Memory B cell (primary cell): ENCODE measurements around the gene LRRK1.

ENCODE experiments used
- ATAC-seq: fragments of 150-1000 bp; cut with Tn5 transposase; 2 replicates; pipeline ENCODE4 v1.10.0; 2021; ENCODE audit warnings: low read depth, mild to moderate bottlenecking, moderate library complexity
- DNase-seq, 2 donors: peaks; one replicate each; pipeline ENCODE4 v3.0.0; 2022; ENCODE audit warnings: low spot score in 2 of 2
- H3K27ac Mint-ChIP-seq: one replicate; pipeline ENCODE4 v1.8.0; 2022; ENCODE audit warnings: mild to moderate bottlenecking, moderate library complexity, mixed read lengths
- H3K27me3 Mint-ChIP-seq: one replicate; pipeline ENCODE4 v1.8.0; 2022; ENCODE audit warnings: mixed read lengths
- H3K36me3 Mint-ChIP-seq: one replicate; pipeline ENCODE4 v1.8.0; 2022; ENCODE audit warnings: mild to moderate bottlenecking, mixed read lengths
- H3K4me1 Mint-ChIP-seq: one replicate; pipeline ENCODE4 v1.8.0; 2022; ENCODE audit warnings: mixed read lengths
- H3K4me3 Mint-ChIP-seq: one replicate; pipeline ENCODE4 v1.8.0; 2022; ENCODE audit warnings: mild to moderate bottlenecking, moderate library complexity, mixed read lengths
- H3K9me3 Mint-ChIP-seq: one replicate; pipeline ENCODE4 v1.8.0; 2022; ENCODE audit warnings: mixed read lengths

LRRK1 gene

DNA sequence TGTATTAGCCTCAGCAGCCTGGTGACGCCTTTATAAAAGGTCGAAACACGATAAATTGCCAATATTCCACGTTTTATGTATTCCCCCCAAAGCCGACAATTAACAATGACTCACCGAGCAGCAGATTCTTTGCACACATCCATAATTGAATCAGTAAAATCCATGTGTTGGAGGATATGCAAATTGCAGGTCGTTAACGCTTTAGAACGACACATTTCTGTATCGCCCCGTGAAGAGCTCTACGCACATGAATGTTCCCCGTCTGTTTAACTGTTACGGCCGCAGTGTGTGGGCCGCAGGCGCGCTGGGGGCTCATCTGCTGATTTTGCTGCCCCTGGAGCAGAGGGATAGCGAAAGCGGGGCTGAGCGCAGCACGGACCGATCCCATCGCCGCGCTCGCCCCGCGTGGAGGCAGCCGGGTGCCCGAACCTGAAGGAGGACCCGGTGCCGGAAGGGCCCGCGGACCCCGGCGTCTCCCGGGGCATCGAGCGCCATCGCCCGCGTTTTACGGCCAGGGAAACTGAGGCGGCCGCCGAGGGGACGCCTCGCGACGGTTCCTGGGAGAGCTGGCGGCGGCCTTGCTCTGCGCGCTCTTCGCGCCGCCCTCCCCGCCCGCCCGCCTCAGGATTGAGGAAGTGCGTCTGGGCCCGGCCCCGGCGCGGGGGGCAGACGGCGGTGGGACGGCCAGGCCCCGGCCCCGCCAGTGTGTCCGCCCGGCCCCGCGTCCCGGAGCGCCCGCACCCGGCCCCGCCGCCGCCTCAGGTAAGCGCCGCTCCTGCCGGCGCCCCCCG is at the start of gene LRRK1:
TSS of gene LRRK1 (plus strand) at position 668 of the 791 bp plus-strand sequence. CDS start 5,276 bp downstream, outside the sequence.
- no peaks in the 10 kb centered on the region for H3K9me3 Mint-ChIP-seq
- H3K4me3 Mint-ChIP-seq = peak within 1 kb of the TSS; percentile 94
- peak; percentile 26 to 59 for DNase-seq
- peaks cover 36% of the 10 kb centered on the region for H3K4me1 Mint-ChIP-seq
- H3K27ac Mint-ChIP-seq = peak within 1 kb of the TSS; percentile 52
- ATAC-seq = peak; percentile 54
- no peaks in the 10 kb centered on the region for H3K36me3 Mint-ChIP-seq
- H3K27me3 Mint-ChIP-seq = no peaks in the 10 kb centered on the region

GRCh38 chr15:100873029-100873677 is 46.0 kb upstream of the LRRK1 start:
- peak; percentile 39 to 51 for DNase-seq
- peak; percentile 71 for ATAC-seq
- H3K27ac Mint-ChIP-seq = no peak overlapping the region
- no peak overlapping the region for H3K4me3 Mint-ChIP-seq
- no peaks in the 10 kb centered on the region for H3K36me3 Mint-ChIP-seq
- H3K4me1 Mint-ChIP-seq = no peaks in the 10 kb centered on the region
- H3K27me3 Mint-ChIP-seq = peaks cover 6% of the 10 kb centered on the region
- H3K9me3 Mint-ChIP-seq = peaks cover 2% of the 10 kb centered on the region

GRCh38 chr15:100875495-100875894 is 43.7 kb upstream of the LRRK1 start:
- Mint-ChIP-seq H3K4me1 (peaks cover 4% of the 10 kb centered on the region), H3K27ac (no peak overlapping the region), H3K27me3 (peaks cover 10% of the 10 kb centered on the region), H3K4me3 (no peak overlapping the region), H3K36me3 (no peaks in the 10 kb centered on the region), H3K9me3 (no peaks in the 10 kb centered on the region)
- no peak for DNase-seq
- no peak for ATAC-seq

DNA sequence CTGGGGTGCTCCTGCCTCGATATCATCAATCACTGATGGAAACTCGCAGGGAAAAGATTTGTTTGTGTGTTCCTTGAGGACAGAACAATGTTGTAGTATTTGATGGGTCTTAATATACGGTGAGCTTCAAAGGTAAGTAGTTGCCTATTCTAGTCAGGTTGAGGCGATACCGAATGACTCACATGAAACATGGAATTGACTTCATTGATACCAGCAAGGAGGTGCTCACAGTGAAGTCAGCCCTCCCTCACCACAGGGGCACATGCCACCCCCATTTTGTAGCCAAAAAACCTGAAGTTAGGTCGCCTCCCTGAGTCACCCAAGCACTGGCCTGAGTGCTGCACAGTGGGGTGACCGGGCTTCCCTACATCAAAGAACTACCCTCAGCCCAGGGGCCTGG is 43.2 kb upstream of the LRRK1 start:
- Mint-ChIP-seq H3K36me3 (no peaks in the 10 kb centered on the region), H3K4me1 (peaks cover 4% of the 10 kb centered on the region), H3K9me3 (no peaks in the 10 kb centered on the region), H3K27ac (no peak overlapping the region), H3K27me3 (peaks cover 11% of the 10 kb centered on the region), H3K4me3 (no peak overlapping the region)
- ATAC-seq (no peak), DNase-seq (no peak)

GRCh38 chr15:100877551-100877950 is 41.6 kb upstream of the LRRK1 start:
- H3K4me3 Mint-ChIP-seq = no peak overlapping the region
- H3K4me1 Mint-ChIP-seq = peaks cover 4% of the 10 kb centered on the region
- ATAC-seq = no peak
- H3K36me3 Mint-ChIP-seq = no peaks in the 10 kb centered on the region
- H3K27ac Mint-ChIP-seq = no peak overlapping the region
- DNase-seq = no peak
- H3K9me3 Mint-ChIP-seq = no peaks in the 10 kb centered on the region
- peaks cover 15% of the 10 kb centered on the region for H3K27me3 Mint-ChIP-seq

- Mint-ChIP-seq H3K4me3 (peak overlapping the region; percentile 66), H3K27me3 (peaks cover 20% of the 10 kb centered on the region), H3K4me1 (peaks cover 4% of the 10 kb centered on the region), H3K27ac (no peak overlapping the region), H3K36me3 (no peaks in the 10 kb centered on the region), H3K9me3 (no peaks in the 10 kb centered on the region)
- DNase-seq (no peak), ATAC-seq (no peak)
These were observed 41.0 kb upstream of the LRRK1 start for GRCh38 chr15:100878130-100878529.

- Mint-ChIP-seq H3K36me3 (no peaks in the 10 kb centered on the region), H3K4me3 (peak overlapping the region; percentile 66), H3K27ac (no peak overlapping the region), H3K27me3 (peaks cover 21% of the 10 kb centered on the region), H3K4me1 (peaks cover 4% of the 10 kb centered on the region), H3K9me3 (no peaks in the 10 kb centered on the region)
- DNase-seq = no peak
- ATAC-seq = no peak
These were observed 40.5 kb upstream of the LRRK1 start for GRCh38 chr15:100878648-100879047.

DNA sequence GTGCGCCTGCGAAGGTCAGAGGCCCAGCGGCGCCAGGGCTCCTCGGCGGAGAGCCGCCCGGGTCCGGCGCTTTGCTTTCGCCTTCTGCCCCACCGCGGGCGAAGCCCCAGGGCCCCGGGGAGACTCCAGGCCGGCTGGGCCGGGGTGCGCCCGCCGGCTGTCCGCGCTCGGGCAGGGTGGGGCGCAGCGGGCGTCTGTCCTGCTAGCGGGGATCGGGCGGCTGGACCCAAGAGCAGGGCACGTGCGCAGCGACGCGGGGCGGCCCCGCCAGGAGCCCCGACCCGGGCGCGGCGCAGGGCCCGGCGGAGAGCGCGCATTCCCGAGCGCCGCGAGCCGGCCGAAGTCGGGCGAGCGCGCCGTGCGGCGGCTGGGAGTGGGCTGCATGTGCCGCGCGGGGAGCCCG is 40.1 kb upstream of the LRRK1 start:
- H3K36me3 Mint-ChIP-seq = no peaks in the 10 kb centered on the region
- H3K4me3 Mint-ChIP-seq = no peak overlapping the region
- peaks cover 4% of the 10 kb centered on the region for H3K4me1 Mint-ChIP-seq
- no peak for DNase-seq
- no peak overlapping the region for H3K27ac Mint-ChIP-seq
- peaks cover 21% of the 10 kb centered on the region for H3K27me3 Mint-ChIP-seq
- no peaks in the 10 kb centered on the region for H3K9me3 Mint-ChIP-seq
- peak; percentile 15 for ATAC-seq

GRCh38 chr15:100879464-100880138 is 39.6 kb upstream of the LRRK1 start, which contains the start of gene ALDH1A3:
Gene ALDH1A3, plus strand, starts transcription at chr15:100879831. Its CDS starts 77 bp downstream, at chr15:100879908.
- no peak for DNase-seq
- H3K27ac Mint-ChIP-seq = no peak within 1 kb of the TSS
- H3K4me1 Mint-ChIP-seq = peaks cover 4% of the 10 kb centered on the region
- ATAC-seq = peak; percentile 48
- H3K36me3 Mint-ChIP-seq = no peaks in the 10 kb centered on the region
- H3K27me3 Mint-ChIP-seq = peaks cover 23% of the 10 kb centered on the region
- H3K4me3 Mint-ChIP-seq = peak within 1 kb of the TSS; percentile 66
- H3K9me3 Mint-ChIP-seq = no peaks in the 10 kb centered on the region

GRCh38 chr15:100880139-100880896 is 38.8 kb upstream of the LRRK1 start:
- Mint-ChIP-seq H3K4me1 (peaks cover 4% of the 10 kb centered on the region), H3K9me3 (no peaks in the 10 kb centered on the region), H3K36me3 (no peaks in the 10 kb centered on the region), H3K27me3 (peaks cover 26% of the 10 kb centered on the region), H3K4me3 (peak overlapping the region; percentile 42), H3K27ac (no peak overlapping the region)
- no peak for DNase-seq
- no peak for ATAC-seq

GRCh38 chr15:100880897-100881242 is 38.3 kb upstream of the LRRK1 start:
- H3K9me3 Mint-ChIP-seq = no peaks in the 10 kb centered on the region
- peak overlapping the region; percentile 42 for H3K4me3 Mint-ChIP-seq
- H3K27me3 Mint-ChIP-seq = peaks cover 27% of the 10 kb centered on the region
- H3K4me1 Mint-ChIP-seq = peaks cover 4% of the 10 kb centered on the region
- no peaks in the 10 kb centered on the region for H3K36me3 Mint-ChIP-seq
- no peak overlapping the region for H3K27ac Mint-ChIP-seq
- ATAC-seq (no peak), DNase-seq (no peak)

- ATAC-seq = no peak
- H3K27me3 Mint-ChIP-seq = peaks cover 32% of the 10 kb centered on the region
- no peak overlapping the region for H3K27ac Mint-ChIP-seq
- H3K4me1 Mint-ChIP-seq = peaks cover 4% of the 10 kb centered on the region
- H3K4me3 Mint-ChIP-seq = no peak overlapping the region
- H3K9me3 Mint-ChIP-seq = no peaks in the 10 kb centered on the region
- DNase-seq = no peak
- no peaks in the 10 kb centered on the region for H3K36me3 Mint-ChIP-seq
These were observed 37.4 kb upstream of the LRRK1 start for GRCh38 chr15:100881573-100882336.

- no peaks in the 10 kb centered on the region for H3K9me3 Mint-ChIP-seq
- H3K27ac Mint-ChIP-seq = no peak overlapping the region
- ATAC-seq (no peak), DNase-seq (no peak)
- no peak overlapping the region for H3K4me3 Mint-ChIP-seq
- H3K4me1 Mint-ChIP-seq = peaks cover 2% of the 10 kb centered on the region
- no peaks in the 10 kb centered on the region for H3K36me3 Mint-ChIP-seq
- H3K27me3 Mint-ChIP-seq = peaks cover 27% of the 10 kb centered on the region
These were observed 34.0 kb upstream of the LRRK1 start for GRCh38 chr15:100885116-100885515.
